NCI-H128 (cell line): Measurements from ENCODE around the gene CCDC7.
"Not testable (repeated sequence)": the region's sequence is repeated elsewhere in the genome, so short reads cannot be mapped to it uniquely, and the experiment has no call there.

Source experiments
- DNase-seq: peaks from one replicate; lab custom pipeline; 2025; ENCODE audit not compliant: unreplicated experiment; lab: John Stamatoyannopoulos, UW

CCDC7 gene

GRCh38 chr10:32865170-32865569 lies 419.2 kb downstream of the CCDC7 start:
- no peak for DNase-seq

- no peak for DNase-seq
Observed at GRCh38 chr10:32877915-32878314, 432.0 kb downstream of the CCDC7 start.

- no peak for DNase-seq
Observed at GRCh38 chr10:32878646-32879045, 432.7 kb downstream of the CCDC7 start.

- DNase-seq: no peak
Observed at GRCh38 chr10:32882076-32882475, 436.1 kb downstream of the CCDC7 start.

GRCh38 chr10:32887481-32887880 lies 441.5 kb downstream of the CCDC7 start:
- no peak for DNase-seq

GRCh38 chr10:32888161-32888927 lies 442.4 kb downstream of the CCDC7 start:
- DNase-seq: no peak

- no peak for DNase-seq
Observed at GRCh38 chr10:32889631-32890212, 443.8 kb downstream of the CCDC7 start.

- no peak for DNase-seq
Observed at GRCh38 chr10:32890444-32890843, 444.5 kb downstream of the CCDC7 start.

GRCh38 chr10:32891261-32891660 lies 445.3 kb downstream of the CCDC7 start:
- no peak for DNase-seq

- DNase-seq: no peak
Observed at GRCh38 chr10:32893434-32893833, 447.5 kb downstream of the CCDC7 start.

GRCh38 chr10:32893916-32894664 lies 448.1 kb downstream of the CCDC7 start:
- no peak for DNase-seq

GRCh38 chr10:32895200-32895968 lies 449.4 kb downstream of the CCDC7 start:
- not testable (repeated sequence) for DNase-seq

- no peak for DNase-seq
Observed at GRCh38 chr10:32901815-32902214, 455.9 kb downstream of the CCDC7 start.

GRCh38 chr10:32905466-32905865 lies 459.5 kb downstream of the CCDC7 start:
- no peak for DNase-seq

- no peak for DNase-seq
Observed at GRCh38 chr10:32906595-32906994, 460.7 kb downstream of the CCDC7 start.

- no peak for DNase-seq
Observed at GRCh38 chr10:32909456-32909855, 463.5 kb downstream of the CCDC7 start.

- DNase-seq: not testable (repeated sequence)
Observed at GRCh38 chr10:32909970-32910369, 464.0 kb downstream of the CCDC7 start.

GRCh38 chr10:32911285-32912016 lies 465.5 kb downstream of the CCDC7 start:
- no peak for DNase-seq

GRCh38 chr10:32917817-32918216 lies 471.9 kb downstream of the CCDC7 start:
- not testable (repeated sequence) for DNase-seq

- no peak for DNase-seq
Observed at GRCh38 chr10:32922170-32922569, 476.2 kb downstream of the CCDC7 start.

GRCh38 chr10:32923134-32923533 lies 477.2 kb downstream of the CCDC7 start:
- no peak for DNase-seq
